ENCODE measurements around the gene CFAP54.

The CFAP54 gene

GRCh38 chr12:96729886-96730285 lies 240.5 kb downstream of the CFAP54 start:
- no peak overlapping the region for H3K27ac ChIP-seq (ENCODE audit: extremely low read depth, low read depth, low read length)
- H3K36me3 ChIP-seq (ENCODE audit: control insufficient read depth in 2 of 2, insufficient read depth in 1 of 2, low read length in 2 of 2), result no peaks in the 10 kb centered on the region
- H3K9me3 ChIP-seq (ENCODE audit: control insufficient read depth, insufficient read depth, low read depth, low read length), result no peaks in the 10 kb centered on the region
- H3K4me3 ChIP-seq (ENCODE audit: low read depth, low read length), result no peak overlapping the region
- ChIA-PET CTCF (no interaction called here), POLR2A (no interaction called here)
- H3K4me1 ChIP-seq (ENCODE audit: control insufficient read depth, insufficient read depth, low read length), result no peaks in the 10 kb centered on the region
- TF ChIP-seq INSM2 (tag by site-specific recombination; IDR thresholded peaks at IDR 0.05) (no peak), ZNF48 (tag by site-specific recombination; IDR thresholded peaks at IDR 0.05) (no peak), ZNF221 (tag by site-specific recombination; IDR thresholded peaks at IDR 0.05; ENCODE audit: borderline replicate concordance) (no peak), ZNF398 (tag by site-specific recombination; IDR thresholded peaks at IDR 0.05) (no peak)

- H3K36me3 ChIP-seq (ENCODE audit: control insufficient read depth in 2 of 2, insufficient read depth in 1 of 2, low read length in 2 of 2), result no peaks in the 10 kb centered on the region
- CTCF ChIA-PET, result no interaction called here
- no peaks in the 10 kb centered on the region for H3K4me1 ChIP-seq (ENCODE audit: control insufficient read depth, insufficient read depth, low read length)
- no peak for TF ChIP-seq IKZF3 (tag by site-specific recombination; IDR thresholded peaks at IDR 0.05)
- H3K4me3 ChIP-seq (ENCODE audit: low read depth, low read length), result no peak overlapping the region
- no peak overlapping the region for H3K27ac ChIP-seq (ENCODE audit: extremely low read depth, low read depth, low read length)
- POLR2A ChIA-PET, result no interaction called here
- H3K9me3 ChIP-seq (ENCODE audit: control insufficient read depth, insufficient read depth, low read depth, low read length), result no peaks in the 10 kb centered on the region
These were observed 254.2 kb downstream of the CFAP54 start for GRCh38 chr12:96743606-96744005.

- Histone ChIP-seq H3K27ac (ENCODE audit: extremely low read depth, low read depth, low read length) (no peak overlapping the region), H3K9me3 (ENCODE audit: control insufficient read depth, insufficient read depth, low read depth, low read length) (no peaks in the 10 kb centered on the region), H3K4me1 (ENCODE audit: control insufficient read depth, insufficient read depth, low read length) (no peaks in the 10 kb centered on the region), H3K4me3 (ENCODE audit: low read depth, low read length) (no peak overlapping the region), H3K36me3 (ENCODE audit: control insufficient read depth in 2 of 2, insufficient read depth in 1 of 2, low read length in 2 of 2) (no peaks in the 10 kb centered on the region)
- ChIA-PET CTCF (no interaction called here), POLR2A (no interaction called here)
- TF ChIP-seq ZNF510 (tag by site-specific recombination; IDR thresholded peaks at IDR 0.05; ENCODE audit: insufficient replicate concordance), result no peak
- TF ChIP-seq ZNF501 (tag by site-specific recombination; IDR thresholded peaks at IDR 0.05), result no peak
- TF ChIP-seq ZNF560 (tag by site-specific recombination; IDR thresholded peaks at IDR 0.05; ENCODE audit: borderline replicate concordance), result no peak
- no peak for TF ChIP-seq ZNF549 (tag by site-specific recombination; IDR thresholded peaks at IDR 0.05)
- TF ChIP-seq ZSCAN4 (tag by site-specific recombination; IDR thresholded peaks at IDR 0.05), result no peak
- TF ChIP-seq YY2 (tag by site-specific recombination; IDR thresholded peaks at IDR 0.05), result no peak
- no peak for TF ChIP-seq PRDM10 (tag by site-specific recombination; IDR thresholded peaks at IDR 0.05)
- no peak for TF ChIP-seq ZNF140 (tag by site-specific recombination; IDR thresholded peaks at IDR 0.05)
- no peak for TF ChIP-seq PBX3 (CRISPR knock-in tag; IDR thresholded peaks at IDR 0.05)
- TF ChIP-seq TSHZ1 (tag by site-specific recombination; IDR thresholded peaks at IDR 0.05; ENCODE audit: borderline replicate concordance), result no peak
- no peak for TF ChIP-seq ZNF449 (tag by site-specific recombination; IDR thresholded peaks at IDR 0.05)
These were observed 260.6 kb downstream of the CFAP54 start for GRCh38 chr12:96749999-96750398.
